Activated CD8-positive, alpha-beta memory T cell treated with anti-CD3 and anti-CD28 coated beads for 1 hour (primary cell): ENCODE results near the gene KDM4D.
"Not testable (repeated sequence)": the region's sequence is repeated elsewhere in the genome, so short reads cannot be mapped to it uniquely, and the experiment has no call there.

ENCODE experiments used
- DNase-seq, 2 donors: peaks; one replicate each; pipeline ENCODE4 v3.0.0-alpha.2; 2020; ENCODE audit warnings: low read depth in 1 of 2; ENCODE audit errors: extremely low read depth in 1 of 2

The KDM4D gene

DNA sequence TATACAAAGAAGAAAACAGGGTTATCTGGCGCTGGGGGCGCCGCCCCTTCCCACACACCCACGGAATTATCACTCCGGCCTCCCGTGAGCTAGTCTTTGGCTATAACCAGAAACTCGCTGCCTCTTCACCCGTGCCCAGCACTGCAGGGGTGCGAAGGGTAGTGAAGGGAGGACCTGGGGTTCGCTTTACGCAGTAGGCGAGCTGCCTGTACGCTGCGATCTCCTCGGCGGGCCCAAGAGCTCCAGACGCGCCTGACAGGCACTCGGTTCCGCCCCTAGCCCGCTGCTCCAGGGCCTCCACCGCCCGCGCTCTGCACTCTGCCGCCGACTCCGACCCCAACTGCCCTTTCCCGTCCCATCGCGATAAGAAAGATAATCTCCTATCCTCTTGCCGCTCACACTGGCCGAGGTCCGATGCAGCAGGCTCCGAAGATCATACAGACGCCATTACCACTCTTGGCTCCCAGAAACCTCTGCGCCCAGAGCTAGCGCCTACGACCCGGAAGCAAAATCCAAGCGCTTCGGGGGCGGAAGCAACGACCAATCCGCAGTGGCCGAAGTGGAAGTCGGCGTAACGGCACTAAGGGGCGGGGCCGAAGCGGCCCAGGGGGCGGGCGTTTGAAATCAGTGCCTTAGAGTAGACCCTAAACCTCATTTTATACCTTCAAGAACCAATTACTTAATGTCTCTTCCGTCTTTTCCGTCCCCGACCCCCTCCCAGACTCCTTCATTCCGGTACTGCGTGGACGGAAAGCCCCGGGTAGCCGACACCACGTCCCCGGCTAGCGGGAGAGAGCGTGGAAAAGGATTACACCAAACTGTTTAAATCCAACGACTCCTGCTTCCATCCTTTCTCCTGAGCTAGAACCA lies at the start of gene KDM4D, which contains the start of gene CWC15:
Gene KDM4D (plus strand): TSS at position 611 of the 870 bp plus-strand sequence. CDS start 23,664 bp downstream, outside the sequence.
Gene CWC15 (minus strand): TSS at position 458 of the 870 bp plus-strand sequence. CDS start 1,371 bp downstream, outside the sequence.
- peak; percentile 85 to 90 for DNase-seq

DNA sequence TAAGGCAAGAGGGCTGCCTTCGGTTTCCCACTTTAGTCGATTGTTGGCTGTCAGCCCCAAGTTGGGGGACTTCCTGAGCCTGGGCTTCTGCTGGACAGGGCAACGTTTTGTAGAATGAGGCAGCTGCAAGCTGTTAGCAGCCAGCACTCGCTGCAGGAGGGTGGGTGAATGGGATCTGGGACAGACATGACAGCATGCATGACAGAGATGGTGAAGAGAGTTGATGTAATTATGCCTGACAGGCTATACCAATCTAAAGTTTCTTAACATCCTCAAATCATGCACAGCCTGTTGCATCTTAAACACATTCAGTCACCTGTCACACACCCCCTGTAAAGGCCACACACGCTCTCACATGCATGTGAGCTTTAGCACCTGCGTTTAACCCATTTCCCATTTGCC lies 49.3 kb upstream of the KDM4D start:
- no peak for DNase-seq

DNA sequence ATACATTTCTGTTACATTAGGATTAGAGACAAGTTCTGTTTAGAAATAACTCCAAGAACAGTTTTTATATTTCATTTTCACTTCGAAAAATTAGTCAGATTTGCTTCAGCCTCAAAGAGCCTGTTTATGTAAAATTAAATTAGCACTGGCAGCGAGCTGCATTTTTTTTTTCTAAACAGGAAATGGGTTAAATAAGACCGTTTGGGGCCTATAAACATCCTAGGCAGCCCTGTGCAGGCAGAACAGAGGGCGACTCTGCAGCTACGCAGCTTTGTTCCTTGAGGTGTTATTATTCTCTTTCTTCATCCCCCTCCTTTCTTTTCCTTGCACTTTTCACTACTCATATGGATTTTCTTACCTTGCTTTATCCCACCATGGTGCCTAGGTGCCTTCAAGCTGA lies 48.9 kb upstream of the KDM4D start:
- no peak for DNase-seq

DNA sequence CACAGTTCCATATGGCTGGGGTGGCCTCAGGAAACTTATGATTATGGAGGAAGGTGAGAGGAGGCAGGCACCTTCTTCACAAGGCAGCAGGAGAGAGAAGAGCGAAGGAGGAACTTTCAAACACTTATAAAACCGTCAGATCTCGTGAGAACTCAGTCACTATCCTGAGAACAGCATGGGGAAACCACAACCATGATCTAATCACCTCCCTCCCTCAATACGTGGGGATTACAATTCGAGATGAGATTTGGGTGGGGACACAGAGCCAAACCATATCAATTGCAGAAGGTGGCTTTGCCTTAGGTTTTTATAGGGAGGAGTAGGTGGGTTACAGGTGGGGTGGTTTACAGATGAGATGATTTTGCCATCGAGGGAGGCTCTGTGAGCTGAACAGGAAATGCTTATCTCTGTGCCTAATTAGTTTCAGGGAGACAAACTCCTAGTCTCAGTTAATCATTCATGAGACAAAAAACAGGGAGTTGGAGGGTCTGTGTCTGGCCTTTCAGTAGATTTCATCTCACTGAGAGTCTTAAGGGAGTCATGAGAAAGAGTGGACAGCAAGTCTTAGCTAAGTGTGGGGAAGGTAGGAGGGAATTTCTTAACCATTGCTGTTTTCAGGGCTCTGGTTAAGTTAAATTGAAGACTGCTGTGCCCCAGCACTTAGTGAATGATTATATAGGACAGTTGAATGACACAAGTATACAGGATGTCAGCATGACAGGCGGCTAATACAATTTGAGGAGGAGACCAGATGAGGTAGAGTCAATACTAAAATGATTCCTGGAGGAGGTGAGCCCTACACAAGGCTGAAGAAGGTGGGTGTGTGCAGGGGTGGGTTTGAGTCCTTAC lies 47.9 kb upstream of the KDM4D start:
- DNase-seq, result no peak

DNA sequence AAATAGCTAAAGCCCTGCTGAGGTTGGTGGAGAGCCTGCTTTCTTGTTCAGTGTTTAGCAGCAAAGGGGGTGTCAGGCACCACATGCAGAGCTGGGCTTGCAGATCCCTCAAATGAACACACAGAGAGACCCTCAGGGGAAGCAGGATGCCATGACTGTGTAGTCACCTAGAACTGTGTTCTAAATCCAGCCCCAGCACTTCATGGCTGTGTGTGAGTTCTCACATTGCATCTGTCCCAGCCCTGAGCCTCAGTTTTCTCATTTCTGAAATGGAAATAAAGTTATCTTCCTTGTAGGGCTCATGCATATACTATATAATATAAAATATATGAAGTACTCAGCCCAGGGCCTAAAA lies 47.3 kb upstream of the KDM4D start:
- DNase-seq, result no peak

DNA sequence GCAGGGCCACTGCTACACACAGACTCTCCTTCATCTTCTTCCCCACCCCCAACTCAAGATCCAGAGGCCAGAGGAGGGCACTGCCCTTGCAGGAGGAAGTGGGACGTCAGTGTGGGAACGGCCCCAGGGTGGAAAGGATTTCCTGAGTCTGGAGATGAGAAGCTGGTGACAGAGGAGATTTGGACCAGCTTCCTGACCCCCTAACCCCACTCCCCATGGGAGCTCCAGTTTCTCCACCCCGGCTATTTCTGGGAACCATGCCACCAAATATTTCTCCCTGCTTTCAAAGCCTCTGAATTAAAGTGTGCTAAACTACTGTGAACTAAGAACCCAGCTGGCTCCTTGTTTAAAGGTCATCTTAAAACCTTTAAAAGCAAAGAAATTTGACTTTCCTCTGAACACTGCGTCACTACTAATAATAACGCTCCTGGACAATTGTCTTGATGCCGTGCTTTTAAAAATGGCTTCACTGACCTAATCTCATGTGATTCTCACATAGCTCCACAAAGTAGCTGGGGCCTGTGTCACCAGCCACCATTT lies 46.7 kb upstream of the KDM4D start:
- no peak for DNase-seq

DNA sequence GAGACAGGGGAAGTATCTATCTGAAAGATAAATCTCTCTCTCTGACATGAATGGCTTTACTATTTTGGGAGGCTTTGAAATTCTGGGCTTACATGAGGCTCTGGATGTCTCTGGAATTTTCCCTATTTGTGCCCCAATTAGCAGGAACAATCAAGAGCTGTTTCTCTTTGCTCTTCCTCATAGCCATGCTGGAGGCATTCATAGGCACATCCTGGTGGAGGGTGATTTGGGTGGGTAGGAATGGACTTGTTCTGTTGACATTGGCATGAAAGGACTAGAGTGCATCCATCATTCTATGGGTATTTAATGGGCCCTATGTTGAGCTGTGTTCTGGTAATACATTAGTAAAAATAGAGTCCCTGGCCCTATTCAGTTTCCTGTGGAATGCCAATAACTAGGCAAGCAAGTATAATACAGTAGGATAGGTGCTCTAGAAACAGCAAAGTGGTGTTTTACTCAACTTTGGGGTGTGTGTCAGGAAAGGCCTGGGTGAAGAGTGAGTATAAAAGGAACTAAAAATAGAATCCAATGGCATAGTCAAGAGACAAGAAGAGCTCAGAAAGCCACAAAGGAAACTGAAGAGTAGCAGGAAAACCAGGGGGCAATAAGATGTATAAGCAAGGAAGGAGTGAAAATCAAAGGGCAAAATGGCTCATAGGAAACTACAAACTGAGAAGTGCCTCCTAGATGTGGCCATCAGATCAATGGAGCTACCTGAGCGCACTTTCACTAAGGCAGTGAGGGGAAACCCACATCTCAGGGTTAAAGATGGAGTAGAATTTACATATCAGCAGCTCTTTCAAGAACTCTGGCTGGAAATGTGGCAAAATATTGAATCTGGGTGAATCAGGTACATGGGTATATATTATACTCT lies 45.2 kb upstream of the KDM4D start:
- no peak for DNase-seq

DNA sequence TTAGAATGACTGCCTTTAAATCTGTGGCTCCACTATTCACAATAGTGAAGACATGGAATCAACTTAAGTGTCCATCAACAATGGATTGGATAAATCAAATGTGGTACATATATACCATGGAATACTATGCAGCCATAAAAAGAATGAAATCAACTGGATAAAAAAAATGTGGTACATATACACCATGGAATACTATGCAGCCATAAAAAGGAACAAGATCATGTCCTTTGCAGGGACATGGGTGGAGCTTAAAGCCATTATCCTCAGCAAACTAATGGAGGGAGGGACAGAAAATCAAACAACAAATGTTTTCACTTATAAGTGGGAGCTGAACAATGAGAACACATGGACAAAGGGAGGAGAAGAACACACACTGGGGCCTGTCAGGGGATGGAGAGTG lies 41.4 kb upstream of the KDM4D start:
- not testable (repeated sequence) for DNase-seq

DNA sequence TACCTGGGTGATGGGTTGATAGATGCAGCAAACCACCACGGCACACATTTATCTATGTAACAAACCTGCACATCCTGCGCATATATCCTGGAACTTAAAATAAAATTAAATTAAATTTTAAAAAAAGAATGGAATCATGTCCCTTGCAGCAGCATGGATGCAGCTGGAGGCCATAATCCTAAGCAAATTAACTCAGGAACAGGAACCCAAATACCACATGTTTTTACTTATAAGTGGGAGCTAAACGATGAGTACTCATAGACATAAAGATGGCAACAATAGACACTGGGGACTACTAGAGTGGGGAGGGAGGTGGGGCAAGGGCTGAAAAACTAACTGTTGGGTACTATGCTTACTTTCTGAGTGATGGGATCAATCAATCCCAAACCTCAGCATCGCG lies 41.0 kb upstream of the KDM4D start:
- DNase-seq, result no peak

DNA sequence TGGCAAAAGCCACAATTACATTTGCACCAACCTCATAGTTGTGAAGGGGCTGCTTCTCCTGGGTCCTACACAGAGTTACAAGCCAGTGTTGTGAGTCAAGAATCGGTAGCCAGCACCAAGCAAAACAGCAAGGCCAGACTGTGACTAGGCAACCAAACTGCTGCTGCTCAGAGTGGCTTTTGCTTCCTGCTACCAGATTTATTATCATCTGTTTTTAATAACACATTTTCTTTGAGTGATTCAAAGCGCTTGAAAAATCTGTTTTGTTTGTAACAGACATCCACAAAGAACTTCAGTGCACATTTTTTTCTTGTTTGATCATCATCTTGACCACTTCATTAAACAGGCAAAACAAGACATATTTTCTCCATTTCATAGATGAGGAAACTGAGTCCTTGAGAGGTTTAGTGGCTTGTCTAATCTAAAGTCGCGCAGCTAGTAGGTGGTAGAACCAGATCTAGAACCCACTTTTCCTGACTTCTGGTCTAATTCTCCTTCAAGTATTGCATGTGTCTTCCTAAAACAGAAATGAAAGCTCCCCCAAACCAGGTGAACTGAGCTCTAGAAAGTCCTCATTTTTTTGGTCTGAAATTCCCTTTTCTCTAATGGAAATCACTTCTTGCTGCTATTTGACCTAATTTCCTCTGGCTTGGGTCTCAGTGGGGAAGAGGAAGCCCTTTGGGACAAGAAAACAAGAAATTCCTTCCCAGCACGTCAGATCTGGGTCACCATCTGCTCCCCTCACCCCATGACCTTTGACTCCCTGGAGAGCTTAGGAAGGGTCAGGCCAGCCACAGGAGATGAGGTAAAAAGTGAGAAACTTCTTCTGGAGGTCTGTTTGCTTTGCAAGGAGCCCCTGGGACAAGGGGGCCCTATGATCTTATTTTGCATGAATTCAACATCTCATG lies 40.0 kb upstream of the KDM4D start:
- no peak for DNase-seq

DNA sequence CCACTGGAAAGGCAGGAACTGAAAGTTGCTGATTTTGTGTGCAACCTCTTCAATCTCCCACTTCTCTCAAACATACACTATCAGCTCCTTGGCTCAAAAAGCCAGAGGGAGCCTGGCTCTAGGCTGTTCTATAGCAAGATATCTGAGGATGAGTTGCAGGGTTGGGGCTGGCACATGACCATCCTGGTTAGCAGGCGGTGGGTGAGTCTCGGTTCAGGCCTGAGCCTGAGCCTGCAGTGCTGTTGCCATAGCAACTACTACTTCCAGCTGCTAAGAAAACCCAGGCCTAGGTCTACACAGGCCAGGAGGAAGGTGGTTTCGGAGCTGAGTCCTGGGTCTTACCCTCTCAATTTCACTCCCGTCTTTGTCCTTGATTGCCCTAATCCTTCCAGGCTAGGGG lies 39.1 kb upstream of the KDM4D start:
- DNase-seq, result no peak

DNA sequence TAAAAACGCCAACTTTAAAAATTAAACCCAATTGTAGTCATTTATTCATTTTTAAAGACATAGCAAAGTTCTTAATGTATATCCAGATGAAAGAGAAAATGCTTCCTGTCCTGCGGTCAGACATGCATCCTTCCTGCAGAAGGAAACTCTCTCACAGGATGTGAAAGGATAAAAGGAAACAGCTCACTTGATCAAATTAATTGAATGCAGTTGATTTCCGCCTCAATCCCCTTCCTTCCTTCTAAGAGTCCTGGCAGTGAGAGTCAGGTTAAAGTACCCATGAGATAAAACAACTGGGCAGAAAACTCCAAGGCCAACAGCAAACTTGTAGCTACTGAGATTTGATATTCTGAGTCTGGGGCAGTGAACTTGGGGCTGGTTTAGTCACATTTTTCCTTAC lies 38.7 kb upstream of the KDM4D start:
- DNase-seq, result no peak

DNA sequence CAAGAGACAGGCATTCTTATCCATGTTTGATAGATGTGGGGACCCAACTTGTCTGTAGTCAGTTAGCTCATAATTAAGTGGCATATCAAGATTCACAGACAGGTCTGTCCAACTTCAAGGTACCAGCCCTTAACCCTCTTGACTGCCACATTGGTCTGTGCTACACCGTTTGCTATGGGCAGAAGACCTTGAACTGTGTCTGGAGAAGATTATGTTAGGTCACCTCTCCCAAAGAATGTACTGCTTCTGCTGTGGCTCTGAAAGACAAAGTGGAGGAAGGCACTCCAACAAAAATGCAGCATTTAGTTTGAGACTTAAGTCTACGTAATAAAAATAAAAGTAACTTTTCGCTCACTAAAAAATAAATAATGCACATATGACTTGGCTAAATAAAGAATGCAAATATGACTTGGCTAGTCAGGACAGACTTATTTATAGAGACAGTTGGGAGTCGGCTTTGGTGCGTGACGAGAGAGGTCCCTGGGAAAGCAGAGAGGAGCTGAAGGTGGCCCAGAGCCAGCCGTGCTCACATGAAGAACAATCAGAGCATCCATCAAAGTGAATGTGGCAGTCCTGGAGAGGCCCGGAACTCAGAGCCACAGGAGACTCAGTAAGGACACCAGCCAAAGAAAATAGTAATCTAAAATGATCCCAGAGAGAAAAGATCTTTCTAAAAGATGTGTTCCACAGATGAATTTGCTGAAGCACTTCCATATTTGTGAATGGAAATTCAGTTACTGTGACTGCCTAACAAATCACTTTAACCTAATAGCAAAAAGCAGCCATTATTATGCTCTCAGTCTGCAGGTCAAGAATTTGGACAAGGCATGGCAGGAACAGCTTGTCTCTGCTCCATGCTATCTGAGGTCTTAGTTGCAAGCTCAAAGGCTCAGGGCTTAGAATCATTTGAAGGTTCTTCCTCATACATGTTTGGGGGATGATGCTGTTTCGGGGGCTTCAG lies 35.1 kb upstream of the KDM4D start:
- DNase-seq, result no peak

DNA sequence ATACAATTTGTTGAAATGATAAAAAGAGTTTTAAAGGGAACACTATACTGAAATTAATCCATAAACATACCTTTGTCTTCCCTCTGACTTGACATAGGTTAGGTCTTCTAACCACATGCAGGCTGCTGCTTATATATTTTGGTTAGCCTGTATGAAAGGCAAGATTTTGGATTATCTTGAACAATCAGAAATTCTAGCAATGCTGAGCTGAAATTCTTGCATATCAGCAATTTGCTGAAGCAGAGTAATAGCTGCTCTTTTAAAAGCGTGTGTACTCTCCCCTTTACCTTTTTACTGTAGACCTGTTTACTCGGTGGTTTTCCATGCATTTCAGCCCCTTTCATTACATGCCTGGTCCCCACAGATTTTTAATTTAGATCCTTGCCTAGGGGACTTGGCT lies 34.2 kb upstream of the KDM4D start:
- DNase-seq, result no peak

DNA sequence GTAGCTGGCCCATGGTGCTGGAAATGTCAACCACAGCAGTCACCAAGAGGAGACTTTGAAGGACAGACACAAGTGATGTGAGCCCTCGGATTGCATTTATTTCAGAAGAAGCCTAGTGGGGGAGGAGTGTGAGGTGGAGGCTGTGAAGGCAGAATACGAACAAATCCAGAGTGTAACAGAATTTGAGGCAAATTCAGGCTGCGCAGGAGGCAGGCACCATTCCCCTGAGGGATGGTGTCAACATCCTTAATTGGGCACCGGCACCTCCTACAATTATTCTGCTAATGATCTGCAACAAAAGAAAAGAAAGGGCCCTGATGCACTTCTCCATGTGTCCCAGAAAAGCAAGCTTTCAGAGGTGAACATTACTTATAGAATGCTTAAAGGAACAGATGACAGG lies 32.4 kb upstream of the KDM4D start:
- no peak for DNase-seq

DNA sequence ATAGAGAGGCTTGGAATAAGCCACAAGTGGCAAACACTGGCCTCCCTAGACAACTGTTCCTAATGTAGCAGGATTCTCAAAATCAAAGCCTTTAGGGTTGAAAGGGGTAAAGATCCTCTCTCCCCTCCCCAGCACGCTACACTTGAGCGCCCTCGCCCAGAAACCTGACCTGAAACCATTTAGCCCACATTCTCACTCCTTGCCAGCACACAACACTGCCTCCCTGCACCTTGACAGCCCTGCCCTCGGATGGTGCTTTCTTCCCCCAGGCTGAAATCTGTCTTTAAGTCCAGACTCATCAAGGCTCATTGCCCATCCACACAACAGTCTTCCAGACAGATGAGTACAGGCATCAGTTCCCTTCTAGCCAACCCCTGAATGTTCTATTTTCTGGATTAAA lies 26.7 kb upstream of the KDM4D start:
- DNase-seq, result no peak

DNA sequence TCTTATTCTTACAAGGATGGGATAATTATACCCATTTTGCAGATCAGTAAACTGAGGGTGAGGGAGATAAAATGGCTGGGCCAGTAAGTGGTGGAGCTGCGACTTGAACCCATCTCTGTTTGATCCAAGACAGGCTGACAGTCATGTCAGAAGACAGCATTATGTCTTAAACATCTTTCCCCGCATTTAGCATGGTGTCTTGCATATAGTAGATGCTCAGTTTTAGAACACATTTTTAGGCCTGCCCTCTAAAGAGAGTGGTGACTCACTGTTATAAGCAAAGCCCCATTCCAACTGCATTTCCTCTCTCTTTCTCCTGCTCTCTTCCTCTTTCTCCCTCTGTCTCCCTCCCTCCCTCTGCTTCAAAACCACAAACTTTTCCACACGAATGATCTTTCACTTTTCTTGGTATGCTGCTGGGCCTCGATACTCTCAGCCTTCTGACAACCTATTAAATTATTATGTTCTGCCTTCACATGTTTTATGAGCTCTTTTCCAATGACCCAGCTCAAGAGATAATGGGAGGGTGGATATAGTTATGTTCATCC lies 25.4 kb upstream of the KDM4D start:
- no peak for DNase-seq

DNA sequence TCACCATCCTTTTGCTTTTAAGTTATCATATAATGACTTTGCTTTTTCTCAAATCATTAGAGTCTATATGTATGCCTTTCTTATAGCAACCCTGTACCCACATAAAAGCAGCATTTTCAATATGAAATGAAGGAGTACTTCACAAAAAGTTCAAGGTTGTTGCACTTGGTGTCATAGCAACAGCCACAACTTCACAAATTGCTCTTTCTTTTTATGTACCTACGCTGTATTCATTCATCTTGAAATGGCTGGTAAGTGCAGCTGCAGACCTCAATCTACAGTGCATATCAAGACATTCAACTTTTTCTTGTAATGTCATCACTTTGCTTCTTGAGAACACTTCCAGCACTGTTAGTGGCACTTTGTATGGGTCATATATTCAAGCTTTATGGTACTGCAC lies 18.8 kb upstream of the KDM4D start:
- no peak for DNase-seq
